Stimulated activated CD8-positive, alpha-beta memory T cell treated with anti-CD3 and anti-CD28 coated beads, Interleukin-15, amount 100 ng/mL, for 4 hours (primary cell): ENCODE measurements around the gene IRS2.

Experiments
- DNase-seq, 2 donors: peaks; one replicate each; pipeline ENCODE4 v3.0.0-alpha.2; 2020; ENCODE audit warnings: low read depth in 2 of 2

IRS2 gene

DNA sequence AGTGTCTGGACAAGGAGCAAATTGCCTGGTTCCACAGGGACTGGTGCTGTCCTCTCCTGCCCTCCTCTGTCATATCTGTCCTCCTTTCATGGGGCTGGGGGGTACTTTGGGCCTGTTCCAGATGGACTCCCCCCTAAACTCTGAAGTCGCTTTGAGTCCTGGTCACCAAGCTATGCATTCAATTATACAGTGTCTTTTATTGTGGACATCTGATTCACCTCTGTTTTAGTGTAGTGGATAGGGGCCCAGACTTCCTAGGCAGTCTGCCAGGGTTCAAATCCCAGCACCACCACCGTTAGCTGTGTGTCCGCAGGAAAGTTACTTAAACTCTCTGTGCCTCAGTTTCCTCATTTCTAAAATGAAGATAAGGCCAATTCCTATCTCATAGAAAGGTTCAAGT, 21.0 kb upstream of the IRS2 start:
- DNase-seq = no peak

DNA sequence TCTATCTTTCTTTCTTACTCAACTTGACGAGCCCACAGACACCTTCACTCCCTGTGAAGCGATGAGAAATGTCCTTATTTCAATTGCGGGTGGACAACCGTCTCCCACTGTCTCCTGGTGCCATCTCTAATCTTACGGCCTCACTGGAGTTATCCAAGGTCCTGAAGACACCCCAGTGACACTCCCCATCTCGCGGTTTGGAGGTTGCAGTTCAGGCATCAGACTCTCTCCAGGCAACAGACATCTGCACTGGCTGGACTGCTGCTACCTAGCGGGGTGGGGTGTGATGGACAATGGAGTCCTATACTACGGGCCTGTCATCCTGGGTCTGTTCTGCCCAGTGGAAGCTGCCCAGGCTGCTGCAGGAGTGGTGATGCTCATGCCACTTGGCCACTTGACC, 18.3 kb upstream of the IRS2 start:
- DNase-seq = no peak

DNA sequence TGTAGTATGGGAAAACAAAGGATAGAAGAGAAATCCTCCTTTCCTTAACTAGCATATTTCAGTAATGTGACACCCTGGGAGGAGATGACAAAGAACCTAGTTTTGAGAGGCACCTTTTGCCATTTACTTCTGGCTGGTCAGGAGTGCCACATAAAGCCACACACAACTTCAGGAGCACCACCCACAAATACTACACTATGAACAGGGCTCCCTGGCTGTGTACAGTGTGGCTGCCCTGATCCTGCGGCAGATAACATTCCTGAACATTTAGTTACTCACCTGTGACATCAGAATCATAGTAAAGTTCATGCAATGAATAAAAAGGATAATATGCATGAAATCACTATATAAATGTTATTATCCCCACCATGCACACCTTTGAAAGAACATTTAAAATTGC, 17.4 kb upstream of the IRS2 start:
- no peak for DNase-seq

DNA sequence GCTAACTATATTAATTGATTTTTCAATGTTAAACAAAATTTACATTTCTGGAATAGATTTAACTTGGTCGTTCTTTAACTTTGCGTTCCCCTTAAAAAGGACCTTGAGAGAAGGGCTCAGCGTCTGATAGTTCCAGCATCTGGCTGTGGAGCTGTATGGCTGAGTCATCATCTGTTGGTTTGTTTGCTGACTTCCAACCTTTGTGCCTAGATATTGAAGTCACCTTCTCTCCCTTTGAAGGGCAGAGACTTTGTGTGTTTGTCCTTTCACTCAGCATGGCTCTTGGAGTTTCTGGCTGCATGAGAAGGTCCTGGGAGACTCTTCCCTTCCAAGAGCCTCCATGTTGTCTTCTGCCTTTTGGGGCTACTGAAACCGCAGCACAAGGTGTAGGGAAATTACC, 16.6 kb upstream of the IRS2 start:
- DNase-seq = no peak

DNA sequence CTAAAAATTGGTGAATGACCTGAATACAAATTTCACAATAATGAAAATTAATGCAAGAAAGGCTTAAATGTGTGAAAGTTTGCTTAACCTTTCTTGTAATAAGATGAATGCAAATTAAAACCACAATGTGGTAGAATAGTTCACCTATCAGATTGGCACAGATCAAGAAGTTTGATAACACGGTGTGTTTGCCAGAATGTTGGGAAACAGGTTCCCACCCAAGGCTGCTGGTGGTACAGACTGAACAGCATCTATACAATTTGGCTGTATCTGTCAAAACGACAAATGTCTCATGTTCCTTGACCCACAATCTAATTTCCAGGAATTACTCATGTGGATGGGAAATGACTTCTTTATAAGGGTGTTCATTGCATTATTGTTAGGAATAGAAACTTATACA, 8.6 kb upstream of the IRS2 start:
- DNase-seq = no peak

DNA sequence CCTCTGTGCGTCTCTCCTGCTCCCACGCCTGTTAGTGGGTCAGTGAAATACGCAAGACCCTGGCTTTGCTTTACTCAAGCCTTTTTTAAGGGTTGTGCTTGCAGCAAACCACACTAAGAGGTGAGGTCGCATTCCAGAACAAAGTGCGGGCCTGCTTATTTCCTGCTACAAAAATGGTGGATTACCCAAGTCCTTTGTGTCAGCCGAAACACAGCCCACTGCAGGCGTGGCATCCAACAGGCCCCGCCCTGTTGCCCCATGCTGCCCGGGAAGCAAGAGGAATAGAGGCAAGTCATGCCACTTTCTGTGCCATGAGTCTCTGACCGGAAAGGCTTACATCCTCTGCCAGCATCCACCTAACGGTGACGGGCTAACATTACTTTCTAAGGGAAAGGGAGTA, 7.7 kb upstream of the IRS2 start:
- DNase-seq = no peak

DNA sequence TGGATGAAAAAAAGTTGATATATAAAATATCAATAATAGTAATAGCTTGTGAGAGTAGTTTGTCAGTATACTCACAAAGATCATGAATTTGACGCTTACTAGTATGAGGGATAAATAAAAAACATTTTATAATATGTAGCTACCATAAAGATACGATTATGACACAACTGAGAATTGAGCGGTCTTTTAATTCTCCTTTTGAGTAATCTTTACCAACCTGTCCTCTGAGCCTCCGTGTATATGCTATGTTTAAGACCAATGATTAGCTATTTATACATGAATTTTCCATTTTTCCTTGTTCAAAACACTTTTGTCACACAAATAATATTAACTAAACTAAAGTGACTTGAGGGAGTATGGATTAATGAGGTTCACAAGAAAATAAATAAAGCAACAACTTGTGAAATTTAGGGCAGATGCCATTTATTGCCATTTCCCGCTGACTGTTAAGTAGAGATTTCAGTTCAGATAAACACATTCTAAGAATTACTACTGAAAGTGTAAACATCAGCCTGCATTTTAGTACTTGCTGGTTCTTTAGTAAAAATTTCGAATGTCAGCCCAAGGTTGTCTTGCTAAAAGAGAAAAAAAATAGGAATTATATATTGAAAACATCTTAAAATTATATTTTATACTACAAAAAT, 6.2 kb upstream of the IRS2 start:
- DNase-seq = no peak

DNA sequence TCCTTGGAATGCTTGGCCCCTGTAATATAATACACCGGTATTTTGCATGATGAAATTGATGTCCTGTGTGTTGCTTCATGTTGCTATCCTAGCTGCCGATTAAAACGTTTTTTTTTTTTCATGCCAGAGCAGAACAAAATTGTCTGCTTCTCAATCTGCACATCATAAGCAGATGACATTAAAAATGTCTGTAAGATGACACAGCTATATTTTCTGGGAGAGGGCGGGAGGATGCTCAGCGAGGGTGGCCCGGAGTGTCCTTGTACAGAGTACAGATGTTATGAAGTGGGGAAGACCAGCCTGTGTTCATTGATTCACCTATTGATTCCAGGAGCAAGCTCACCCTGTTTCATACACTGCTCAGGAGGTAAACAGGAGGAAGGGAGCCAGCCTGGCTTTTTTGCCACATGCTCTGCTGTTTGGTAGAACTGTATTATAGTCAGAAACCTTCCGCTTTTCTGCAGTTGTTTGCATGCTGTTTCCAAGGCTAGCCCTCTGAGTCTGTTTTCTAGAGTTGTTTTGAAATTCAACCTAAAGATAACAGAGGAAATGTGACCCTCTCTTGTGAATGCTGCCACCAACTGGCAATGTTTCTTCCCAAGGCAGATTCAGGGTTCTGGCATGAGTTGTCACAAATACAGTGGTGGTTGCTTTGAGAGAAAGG, 4.7 kb upstream of the IRS2 start:
- DNase-seq = no peak

DNA sequence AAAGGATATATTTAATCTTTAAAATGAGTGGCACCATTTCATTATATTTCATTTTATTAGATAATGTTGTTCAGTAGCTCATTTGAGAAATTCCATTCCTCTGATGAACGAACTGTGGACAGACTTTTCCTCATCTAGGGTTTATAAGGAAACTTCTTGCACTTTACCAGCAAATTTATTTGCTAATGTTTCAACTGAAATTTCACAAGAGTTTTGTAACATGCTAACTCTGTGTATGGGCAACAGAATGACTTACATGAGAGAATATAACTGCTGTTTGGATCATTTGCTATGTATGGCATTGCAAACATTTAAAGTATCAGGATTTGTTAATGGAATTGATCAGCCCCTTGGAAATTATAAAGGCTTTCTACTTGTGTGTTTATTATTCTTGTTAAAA, 3.7 kb upstream of the IRS2 start:
- no peak for DNase-seq

DNA sequence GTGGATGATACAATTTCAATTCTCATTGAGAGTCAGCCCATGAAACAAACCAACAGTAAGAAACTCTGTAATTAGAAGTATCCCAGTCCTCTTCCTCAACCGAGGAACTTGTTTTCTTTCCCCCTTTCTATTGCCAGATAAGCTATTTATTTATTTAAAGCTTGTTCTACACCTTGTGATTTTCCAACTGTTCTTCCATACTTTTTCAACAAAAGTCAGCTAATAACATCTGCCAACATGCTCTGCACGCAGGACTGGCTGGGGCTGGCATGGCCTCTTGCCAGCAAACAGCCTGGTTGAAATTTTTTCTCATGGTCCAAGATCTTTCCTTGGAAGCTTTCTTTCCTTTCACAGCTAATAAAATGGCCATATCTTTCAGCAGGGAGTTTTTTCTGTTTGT, 2.9 kb upstream of the IRS2 start:
- DNase-seq = no peak

DNA sequence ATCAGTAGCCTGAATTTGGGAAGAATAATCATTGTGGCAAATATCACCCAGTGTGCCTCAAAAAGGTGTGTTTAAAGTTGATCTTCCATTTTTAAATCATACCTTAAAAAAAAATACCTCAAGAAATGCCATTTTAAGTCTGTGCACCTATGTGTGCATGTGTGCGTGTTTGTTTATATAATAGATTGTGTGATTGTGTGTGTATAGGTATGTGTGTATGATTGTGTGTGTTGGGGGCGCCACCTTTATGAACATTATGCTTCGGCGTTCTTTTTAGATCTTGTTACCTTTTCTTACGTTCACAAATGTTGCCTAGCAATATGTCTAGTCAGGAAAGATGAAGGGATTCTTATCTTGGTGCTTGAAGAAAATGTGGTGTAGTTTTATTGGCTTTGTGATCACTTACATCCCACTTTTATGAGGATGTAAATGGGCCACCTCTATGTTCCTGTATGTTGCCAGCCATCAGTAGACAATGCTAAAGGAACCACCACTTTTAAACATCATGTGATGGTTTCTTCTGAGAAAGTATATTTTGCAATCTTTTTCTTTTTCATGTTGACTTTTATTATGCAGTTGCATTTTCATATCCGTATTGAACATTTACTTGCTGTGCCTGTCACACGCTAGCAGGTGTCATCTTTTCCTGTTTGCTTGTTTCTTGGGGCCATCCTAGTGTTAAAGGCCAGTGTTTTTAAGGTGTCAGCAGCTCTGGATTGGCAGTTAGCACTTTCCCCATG, 2.2 kb upstream of the IRS2 start:
- no peak for DNase-seq

DNA sequence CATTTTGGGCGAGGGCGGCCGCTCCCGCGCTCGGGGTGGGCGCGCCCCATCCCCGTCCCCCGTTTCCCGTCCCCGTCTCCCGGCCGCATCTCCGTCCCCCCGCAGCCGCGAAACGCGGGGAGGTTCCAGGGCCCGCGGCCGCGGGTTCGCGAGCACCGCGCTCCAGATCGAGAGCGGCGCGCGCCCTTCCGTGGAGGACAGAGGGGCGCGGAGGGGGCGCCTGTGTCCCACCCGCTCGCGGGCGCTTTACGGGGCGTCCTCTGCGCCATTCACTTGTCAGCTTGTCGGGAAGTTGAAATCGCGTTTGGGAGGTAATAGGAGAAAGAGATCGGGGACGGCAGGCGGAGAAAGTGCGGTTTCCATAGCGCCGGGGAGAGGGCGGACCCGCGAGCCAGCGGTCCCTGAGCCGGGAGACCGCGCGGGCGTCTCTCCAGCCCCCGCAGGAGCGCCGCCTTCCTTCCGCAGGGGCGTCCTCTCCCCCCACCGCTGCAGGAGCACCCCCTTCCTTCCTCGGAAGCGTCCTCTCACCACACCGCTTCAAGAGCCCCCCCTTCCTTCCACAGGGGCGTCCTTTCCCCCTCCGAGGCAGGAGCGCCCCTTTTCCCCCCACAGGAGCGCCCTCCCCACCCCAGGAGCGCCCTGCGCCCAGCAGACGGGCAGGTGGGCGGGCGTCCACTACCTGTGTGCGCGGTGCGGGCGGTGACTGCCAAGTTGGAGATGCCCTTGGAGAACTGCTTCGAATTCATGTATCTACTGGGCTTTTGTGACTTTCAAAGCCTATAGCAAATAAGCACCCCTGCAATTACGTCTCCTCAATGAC, 962 bp upstream of the IRS2 start:
- no peak for DNase-seq

DNA sequence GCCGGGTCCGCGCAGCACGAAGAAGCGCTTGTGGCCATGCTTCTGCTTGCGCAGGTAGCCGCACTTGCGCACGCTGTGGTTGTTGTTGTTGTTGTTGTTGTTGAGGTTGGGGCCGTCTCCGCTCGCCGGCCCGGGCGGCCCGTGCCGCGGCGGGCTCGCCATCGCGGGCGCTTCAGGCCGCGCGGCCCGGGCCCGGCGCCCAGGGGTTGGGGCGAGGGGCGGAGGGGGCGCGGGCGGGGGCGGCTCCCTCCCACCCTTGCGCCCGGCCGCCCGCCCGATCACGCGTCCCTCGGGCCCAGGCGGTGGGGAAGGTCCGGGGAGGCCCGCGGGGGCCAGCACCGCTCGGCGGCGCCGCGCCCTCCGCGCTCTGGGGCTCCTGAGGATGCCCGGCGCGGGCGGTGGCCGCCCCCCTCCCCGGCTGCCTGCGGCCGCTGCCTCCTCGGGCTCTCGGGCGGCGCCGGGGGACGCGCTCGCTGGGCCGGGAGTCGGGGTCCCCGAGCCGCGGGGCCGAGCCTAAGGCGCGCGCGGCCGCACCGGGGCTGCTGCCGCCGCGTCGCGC, 412 bp downstream of the IRS2 start:
- DNase-seq = no peak

DNA sequence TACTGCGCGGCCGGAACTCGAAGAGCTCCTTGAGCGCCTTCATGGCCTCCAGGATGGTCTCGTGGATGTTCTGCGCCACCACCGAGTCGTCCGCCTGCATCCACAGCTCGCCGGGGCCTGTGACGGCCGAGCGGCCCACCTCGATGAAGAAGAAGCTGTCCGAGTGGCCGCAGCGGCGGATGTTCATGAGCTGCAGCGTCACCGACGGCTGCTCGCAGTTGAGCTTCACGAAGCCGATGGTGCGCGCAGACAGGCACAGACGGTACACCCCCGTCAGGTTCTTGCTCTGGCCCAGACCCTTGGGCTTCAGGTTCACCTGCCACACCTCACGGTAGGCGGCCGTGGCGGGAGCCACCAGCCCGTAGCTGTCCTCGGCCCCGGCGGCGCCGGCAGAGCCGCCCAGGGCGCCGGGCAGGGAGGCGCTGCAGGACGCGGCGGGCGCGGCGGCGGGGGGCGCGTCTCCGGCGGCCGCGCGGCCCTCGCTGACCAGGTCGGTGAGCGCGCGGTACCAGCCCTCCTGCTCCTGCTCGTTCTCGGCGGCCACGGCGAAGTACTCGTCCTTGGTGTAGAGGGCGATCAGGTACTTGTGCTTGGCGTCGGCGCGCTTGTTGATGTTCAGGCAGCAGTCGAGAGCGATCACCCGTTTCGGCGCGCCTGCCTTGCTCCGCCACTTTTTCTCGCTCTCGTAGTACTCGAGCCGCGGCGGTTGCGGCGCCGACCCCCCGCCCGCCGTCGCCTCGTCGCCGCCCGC, 1.1 kb downstream of the IRS2 start:
- DNase-seq = no peak

DNA sequence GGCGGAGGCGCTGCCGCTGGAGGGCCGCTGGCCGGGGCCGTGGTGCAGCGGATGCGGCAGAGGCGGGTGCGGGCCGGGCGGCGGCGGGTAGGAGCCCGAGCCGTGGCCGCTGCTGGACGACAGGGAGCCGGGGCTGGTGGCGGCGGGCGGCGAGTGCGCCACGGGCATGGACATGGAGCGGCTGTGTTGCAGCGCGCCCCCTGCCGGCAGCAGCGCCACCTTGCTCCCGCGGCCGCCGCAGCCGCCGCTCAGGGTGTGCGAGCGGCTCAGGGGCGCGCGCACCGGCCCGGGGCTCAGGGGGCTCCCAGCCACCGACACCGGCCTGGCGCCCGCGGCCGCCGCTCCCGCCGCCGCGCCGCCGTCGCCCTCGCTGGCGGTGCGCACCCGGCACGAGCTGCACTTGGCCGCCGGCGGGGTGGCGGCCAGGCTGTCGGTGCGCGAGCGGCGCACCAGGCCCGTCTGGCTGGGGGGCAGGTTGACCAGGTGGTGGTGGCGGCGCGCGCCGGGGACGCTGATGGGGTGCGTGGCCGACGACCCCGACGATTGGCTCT, 1.7 kb downstream of the IRS2 start:
- DNase-seq = no peak

DNA sequence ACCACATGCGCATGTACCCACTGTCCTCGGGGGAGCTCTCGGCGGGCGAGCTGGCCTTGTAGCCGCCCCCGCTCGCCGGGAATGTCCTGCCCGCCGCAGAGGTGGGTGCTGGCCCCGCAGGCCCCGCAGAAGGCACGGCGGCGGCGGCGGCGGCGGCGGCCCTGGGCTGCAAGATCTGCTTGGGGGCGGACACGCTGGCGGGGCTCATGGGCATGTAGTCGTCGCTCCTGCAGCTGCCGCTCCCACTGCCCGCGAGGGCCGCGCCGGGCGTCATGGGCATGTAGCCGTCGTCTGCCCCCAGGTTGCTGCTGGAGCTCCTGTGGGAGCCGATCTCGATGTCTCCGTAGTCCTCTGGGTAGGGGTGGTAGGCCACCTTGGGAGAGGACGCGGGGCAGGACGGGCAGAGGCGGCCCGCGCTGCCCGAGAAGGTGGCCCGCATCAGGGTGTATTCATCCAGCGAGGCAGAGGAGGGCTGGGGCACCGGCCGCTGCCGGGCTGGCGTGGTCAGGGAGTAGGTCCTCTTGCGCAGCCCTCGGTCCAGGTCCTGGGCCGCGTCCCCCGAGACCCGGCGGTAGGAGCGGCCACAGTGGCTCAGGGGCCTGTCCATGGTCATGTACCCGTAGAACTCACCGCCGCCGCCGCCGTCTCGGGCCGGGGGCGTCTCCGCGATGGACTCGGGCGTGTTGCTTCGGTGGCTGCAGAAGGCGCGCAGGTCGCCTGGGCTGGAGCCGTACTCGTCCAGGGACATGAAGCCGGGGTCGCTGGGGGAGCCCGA, 2.4 kb downstream of the IRS2 start:
- no peak for DNase-seq

DNA sequence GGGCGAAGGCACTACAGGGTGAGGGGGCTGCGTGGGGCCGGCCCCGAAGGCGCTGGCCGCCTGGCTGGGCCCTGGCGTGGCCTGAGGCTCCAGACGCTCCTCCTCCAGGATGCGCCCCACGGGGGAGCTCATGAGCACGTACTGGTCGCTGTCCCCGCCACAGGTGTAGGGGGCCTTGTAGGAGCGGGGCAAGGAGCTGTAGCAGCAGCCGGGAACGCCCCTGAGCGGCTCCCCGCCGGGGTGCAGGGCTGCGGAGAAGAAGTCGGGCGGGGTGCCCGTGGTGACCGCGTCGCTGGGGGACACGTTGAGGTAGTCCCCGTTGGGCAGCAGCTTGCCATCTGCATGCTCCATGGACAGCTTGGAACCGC, 3.0 kb downstream of the IRS2 start:
- no peak for DNase-seq

DNA sequence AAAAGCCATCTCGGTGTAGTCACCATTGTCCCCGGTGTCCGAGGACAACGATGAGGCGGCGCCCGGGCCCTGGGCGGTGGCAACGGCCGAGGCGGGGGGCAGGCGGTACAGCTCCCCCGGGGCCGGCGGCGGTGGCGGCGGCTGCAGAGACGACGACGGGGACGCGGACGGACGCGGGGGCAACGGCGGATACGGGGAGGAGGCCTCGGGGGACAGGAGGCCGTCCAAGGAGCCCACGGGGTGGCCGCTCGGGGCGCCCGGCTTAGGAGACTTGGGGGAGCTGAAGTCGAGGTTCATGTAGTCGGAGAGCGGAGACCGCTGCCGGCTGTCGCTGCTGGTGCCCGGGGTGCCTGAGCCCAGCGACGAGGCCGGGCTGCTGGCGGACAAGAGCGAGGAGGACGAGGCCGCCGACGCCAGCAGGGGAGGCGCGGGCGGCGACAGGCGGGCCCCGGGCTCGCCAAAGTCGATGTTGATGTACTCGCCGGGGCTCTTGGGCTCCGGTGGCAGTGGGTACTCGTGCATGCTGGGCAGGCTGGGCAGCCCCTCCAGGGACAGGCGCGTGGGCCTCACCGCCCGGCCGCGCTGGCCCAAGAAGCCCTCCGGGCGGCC, 3.5 kb downstream of the IRS2 start:
- DNase-seq = no peak

DNA sequence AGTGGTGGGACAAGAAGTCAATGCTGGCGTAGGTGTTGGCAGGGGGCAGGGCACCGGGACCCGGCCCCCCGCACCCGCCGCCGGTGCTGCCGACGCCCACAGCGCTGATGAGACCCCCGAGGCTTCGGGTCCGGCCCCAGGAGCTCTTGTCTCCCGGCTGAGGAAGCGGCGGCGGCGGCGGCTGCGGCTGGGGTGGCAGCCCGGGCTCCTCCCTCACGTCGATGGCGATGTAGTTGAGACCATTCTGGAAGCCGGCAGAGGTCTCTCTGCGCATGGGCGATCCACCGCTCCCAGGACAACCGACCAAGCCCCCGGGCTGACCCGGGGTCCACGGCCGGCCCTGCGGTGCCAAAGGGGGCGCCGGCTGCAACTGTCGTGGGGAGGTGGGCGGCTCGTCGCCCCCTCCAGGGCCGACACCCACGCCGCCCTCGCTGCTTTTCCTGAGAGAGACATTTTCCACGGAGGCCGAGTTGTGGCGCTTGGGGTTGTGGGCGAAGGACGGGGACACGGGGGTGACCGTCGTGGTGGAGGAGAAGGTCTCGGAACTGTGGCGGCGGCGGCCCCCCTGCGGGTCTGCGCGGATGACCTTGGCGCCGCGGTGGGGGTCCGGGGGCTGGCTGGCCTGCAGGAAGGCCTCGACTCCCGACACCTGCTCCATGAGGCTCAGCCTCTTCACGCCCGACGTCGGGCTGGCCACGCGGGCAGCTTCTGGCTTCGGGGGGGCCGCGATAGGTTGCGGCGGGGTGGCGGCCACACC, 4.1 kb downstream of the IRS2 start:
- no peak for DNase-seq
